ENCODE data around the gene DBH.

GRCh38 chr9:133641396-133641655 lies 5.2 kb downstream of the DBH start:
- TF ChIP-seq POLR2AphosphoS5 (IDR thresholded peaks at IDR 0.05; ENCODE audit: low read depth, low read length) (no peak), FOXP2 (optimal IDR thresholded peaks at IDR 0.05; ENCODE audit: borderline replicate concordance, extremely low read depth, extremely low read length, insufficient read depth) (no peak), SIN3A (IDR thresholded peaks at IDR 0.05; ENCODE audit: borderline replicate concordance, insufficient read depth, low read length) (no peak)
- TF ChIP-seq, protein P1, sequence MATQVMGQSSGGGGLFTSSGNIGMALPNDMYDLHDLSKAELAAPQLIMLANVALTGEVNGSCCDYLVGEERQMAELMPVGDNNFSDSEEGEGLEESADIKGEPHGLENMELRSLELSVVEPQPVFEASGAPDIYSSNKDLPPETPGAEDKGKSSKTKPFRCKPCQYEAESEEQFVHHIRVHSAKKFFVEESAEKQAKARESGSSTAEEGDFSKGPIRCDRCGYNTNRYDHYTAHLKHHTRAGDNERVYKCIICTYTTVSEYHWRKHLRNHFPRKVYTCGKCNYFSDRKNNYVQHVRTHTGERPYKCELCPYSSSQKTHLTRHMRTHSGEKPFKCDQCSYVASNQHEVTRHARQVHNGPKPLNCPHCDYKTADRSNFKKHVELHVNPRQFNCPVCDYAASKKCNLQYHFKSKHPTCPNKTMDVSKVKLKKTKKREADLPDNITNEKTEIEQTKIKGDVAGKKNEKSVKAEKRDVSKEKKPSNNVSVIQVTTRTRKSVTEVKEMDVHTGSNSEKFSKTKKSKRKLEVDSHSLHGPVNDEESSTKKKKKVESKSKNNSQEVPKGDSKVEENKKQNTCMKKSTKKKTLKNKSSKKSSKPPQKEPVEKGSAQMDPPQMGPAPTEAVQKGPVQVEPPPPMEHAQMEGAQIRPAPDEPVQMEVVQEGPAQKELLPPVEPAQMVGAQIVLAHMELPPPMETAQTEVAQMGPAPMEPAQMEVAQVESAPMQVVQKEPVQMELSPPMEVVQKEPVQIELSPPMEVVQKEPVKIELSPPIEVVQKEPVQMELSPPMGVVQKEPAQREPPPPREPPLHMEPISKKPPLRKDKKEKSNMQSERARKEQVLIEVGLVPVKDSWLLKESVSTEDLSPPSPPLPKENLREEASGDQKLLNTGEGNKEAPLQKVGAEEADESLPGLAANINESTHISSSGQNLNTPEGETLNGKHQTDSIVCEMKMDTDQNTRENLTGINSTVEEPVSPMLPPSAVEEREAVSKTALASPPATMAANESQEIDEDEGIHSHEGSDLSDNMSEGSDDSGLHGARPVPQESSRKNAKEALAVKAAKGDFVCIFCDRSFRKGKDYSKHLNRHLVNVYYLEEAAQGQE (IDR thresholded peaks at IDR 0.05; ENCODE audit: insufficient read depth in 1 of 2, low read depth in 2 of 2, low read length in 2 of 2), result no peak
